ENCODE measurements around the gene ZNF496.
"Not testable (repeated sequence)": the region's sequence is repeated elsewhere in the genome, so short reads cannot be mapped to it uniquely, and the experiment has no call there.

ZNF496 gene

GRCh38 chr1:247357781-247358211 lies 26.1 kb upstream of the ZNF496 start:
- no peak for TF ChIP-seq CTCF (IDR thresholded peaks at IDR 0.05; ENCODE audit: insufficient read depth, low read depth, low read length, missing control alignments)
- no peak overlapping the region for H3K4me3 ChIP-seq (ENCODE audit: low read length)
- DNase-seq (ENCODE audit: low read depth), result peak; percentile 72

GRCh38 chr1:247357052-247357780 lies 25.5 kb upstream of the ZNF496 start:
- TF ChIP-seq CTCF (IDR thresholded peaks at IDR 0.05; ENCODE audit: insufficient read depth, low read depth, low read length, missing control alignments), result no peak
- H3K4me3 ChIP-seq (ENCODE audit: low read length), result no peak overlapping the region
- DNase-seq (ENCODE audit: low read depth), result no peak

- H3K4me3 ChIP-seq (ENCODE audit: low read length); DNase-seq (ENCODE audit: low read depth): not testable (repeated sequence)
Measured at GRCh38 chr1:247355160-247355559, 23.5 kb upstream of the ZNF496 start.

GRCh38 chr1:247352175-247352574 lies 20.5 kb upstream of the ZNF496 start:
- no peak for DNase-seq (ENCODE audit: low read depth)
- no peak overlapping the region for H3K4me3 ChIP-seq (ENCODE audit: low read length)
- no peak for TF ChIP-seq CTCF (IDR thresholded peaks at IDR 0.05; ENCODE audit: insufficient read depth, low read depth, low read length, missing control alignments)

GRCh38 chr1:247350587-247350986 lies 18.9 kb upstream of the ZNF496 start:
- H3K4me3 ChIP-seq (ENCODE audit: low read length), result no peak overlapping the region
- no peak for TF ChIP-seq CTCF (IDR thresholded peaks at IDR 0.05; ENCODE audit: insufficient read depth, low read depth, low read length, missing control alignments)
- no peak for DNase-seq (ENCODE audit: low read depth)

GRCh38 chr1:247347477-247348222 lies 16.0 kb upstream of the ZNF496 start:
- no peak overlapping the region for H3K4me3 ChIP-seq (ENCODE audit: low read length)
- no peak for DNase-seq (ENCODE audit: low read depth)
- no peak for TF ChIP-seq CTCF (IDR thresholded peaks at IDR 0.05; ENCODE audit: insufficient read depth, low read depth, low read length, missing control alignments)

- no peak overlapping the region for H3K4me3 ChIP-seq (ENCODE audit: low read length)
- TF ChIP-seq CTCF (IDR thresholded peaks at IDR 0.05; ENCODE audit: insufficient read depth, low read depth, low read length, missing control alignments), result no peak
- no peak for DNase-seq (ENCODE audit: low read depth)
Measured at GRCh38 chr1:247345881-247346280, 14.2 kb upstream of the ZNF496 start.

Data from epithelial cell of esophagus (primary cell).